HepG2 (cell line): ENCODE results near the gene ZER1. TPM values are rescaled to one million over a fixed set of nuclear protein-coding genes. Genes with fewer than 3 reads are reported as not detected.

Experiments used
- FOXA3 ChIP-seq: IDR thresholded peaks from 2 replicates; pipeline ENCODE4 v1.6.1; 2016; ENCODE audit warnings: missing genetic modification reagents, missing compliant biosample characterization
- HIVEP1 ChIP-seq: sonication (generic); formaldehyde crosslinking; IDR thresholded peaks from 2 replicates; pipeline ENCODE4 v1.4.0; 2020; ENCODE audit warnings: mild to moderate bottlenecking, missing genetic modification reagents
- HNF4G ChIP-seq, 2 experiments: sonication (generic) in 1 of 2; formaldehyde crosslinking in 1 of 2; IDR thresholded peaks; 2 replicates each; pipeline versions ENCODE4 v1.4.0 to v1.6.1; 2011 to 2020; ENCODE audit warnings: borderline replicate concordance in 2 of 2, low read depth in 2 of 2, mild to moderate bottlenecking in 2 of 2, low read length in 1 of 2, missing genetic modification reagents in 1 of 2, moderate library complexity in 1 of 2
- IRX3 ChIP-seq: sonication (generic); formaldehyde crosslinking; IDR thresholded peaks from 2 replicates; pipeline ENCODE4 v1.8.1; 2023; ENCODE audit warnings: mild to moderate bottlenecking, low read depth, missing genetic modification reagents, borderline replicate concordance
- KDM2A ChIP-seq: sonication (generic); formaldehyde crosslinking; IDR thresholded peaks from 2 replicates; pipeline ENCODE4 v1.4.0; 2020; ENCODE audit warnings: low read depth, missing genetic modification reagents, borderline replicate concordance
- KMT2B ChIP-seq: IDR thresholded peaks from 2 replicates; pipeline ENCODE4 v1.6.1; 2016; ENCODE audit warnings: missing genetic modification reagents, missing compliant biosample characterization
- NFE2L1 ChIP-seq: sonication (generic); formaldehyde crosslinking; IDR thresholded peaks from 2 replicates; pipeline ENCODE4 v1.4.0; 2020; ENCODE audit warnings: missing genetic modification reagents, mild to moderate bottlenecking, borderline replicate concordance
- NFE2L2 ChIP-seq: fragments of 150-350 bp; IDR thresholded peaks from 2 replicates; pipeline ENCODE4 v1.6.1; 2014; ENCODE audit warnings: low read length
- PLSCR1 ChIP-seq: sonication (generic); formaldehyde crosslinking; IDR thresholded peaks from 2 replicates; pipeline ENCODE4 v1.5.0; 2020; ENCODE audit warnings: missing genetic modification reagents, mild to moderate bottlenecking, borderline replicate concordance
- POGZ ChIP-seq: sonication (generic); formaldehyde crosslinking; IDR thresholded peaks from 2 replicates; pipeline ENCODE4 v1.4.0; 2020; ENCODE audit warnings: mild to moderate bottlenecking, missing genetic modification reagents
- RARA ChIP-seq: IDR thresholded peaks from 2 replicates; pipeline ENCODE4 v1.6.1; 2016; ENCODE audit warnings: missing genetic modification reagents, missing compliant biosample characterization
- THRA ChIP-seq: sonication (generic); formaldehyde crosslinking; IDR thresholded peaks from 2 replicates; pipeline ENCODE4 v1.4.0; 2020; ENCODE audit warnings: missing genetic modification reagents, borderline replicate concordance
- ZNF205 ChIP-seq: IDR thresholded peaks from 2 replicates; pipeline ENCODE4 v1.6.1; 2018; ENCODE audit warnings: missing biosample characterization, missing genetic modification reagents
- ZNF225 ChIP-seq: sonication (generic); formaldehyde crosslinking; IDR thresholded peaks from 2 replicates; pipeline ENCODE4 v1.4.0; 2020; ENCODE audit warnings: mild to moderate bottlenecking, missing genetic modification reagents
- ZNF652 ChIP-seq: IDR thresholded peaks from 2 replicates; pipeline ENCODE4 v1.6.1; 2016; ENCODE audit warnings: low read depth, borderline replicate concordance
- ZXDC ChIP-seq: sonication (generic); formaldehyde crosslinking; IDR thresholded peaks from 2 replicates; pipeline ENCODE4 v1.5.0; 2020; ENCODE audit warnings: mild to moderate bottlenecking, missing genetic modification reagents
- polyA plus RNA-seq, 8 experiments: library from polyadenylated mRNA; depleted of rRNA in 3 of 8; stranded (reverse) in 7 of 8; unstranded in 1 of 8; fragments of >200 nt; fragmentation: Illumina TruSeq in 4 of 8; extraction: Trizol in 4 of 8; gene quantifications; 2 replicates each; pipeline versions ENCODE4 v1.2.1 to v1.2.3, GENCODE V29; 2011 to 2016; ENCODE audit warnings: low read depth in 4 of 8, missing spikeins in 1 of 8, mixed read lengths in 1 of 8; ENCODE audit not compliant: insufficient read depth in 1 of 8
- total RNA-seq, 5 experiments: library from RNA; depleted of rRNA; stranded (reverse); fragments of >200 nt; fragmentation: Illumina TruSeq; extraction: Trizol; gene quantifications; 2 replicates each; pipeline ENCODE4 v1.2.3, GENCODE V29; 2016; ENCODE audit warnings: low read depth in 1 of 5
- TF ChIP-seq, protein P1 (sequence below): sonication (generic); formaldehyde crosslinking; IDR thresholded peaks from 2 replicates; pipeline ENCODE4 v1.5.0; 2020; ENCODE audit warnings: mild to moderate bottlenecking, missing genetic modification reagents, borderline replicate concordance
- TF ChIP-seq, protein P2 (sequence below): sonication (generic); formaldehyde crosslinking; IDR thresholded peaks from 2 replicates; pipeline ENCODE4 v1.4.0; 2020; ENCODE audit warnings: missing genetic modification reagents, borderline replicate concordance

ZER1 gene
- total and polyA plus RNA-seq, 2 of the 13 experiments (the other 11 are each of a cell fraction or from before 2014, with no cell fraction given): 7.7 to 40.0 TPM

DNA sequence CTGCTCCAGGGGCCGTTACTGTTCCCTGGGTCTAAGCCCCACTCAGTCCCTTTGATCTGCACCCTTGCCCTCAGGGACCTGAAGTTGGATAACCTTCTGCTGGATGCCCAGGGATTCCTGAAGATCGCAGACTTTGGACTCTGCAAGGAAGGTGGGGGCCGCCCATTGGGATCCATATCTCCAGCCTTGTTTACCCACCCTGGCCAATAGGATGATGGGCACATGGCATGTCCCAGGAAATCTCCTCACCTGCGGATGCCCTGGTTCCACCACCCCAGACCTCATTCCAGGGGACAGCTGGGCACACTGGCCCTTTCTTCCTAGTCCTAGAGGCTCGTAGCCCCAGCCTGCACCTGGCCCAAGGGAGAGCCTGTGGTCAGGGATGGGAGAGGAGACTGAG lies 53.3 kb downstream of the ZER1 start (continued):
- TF ChIP-seq, protein P1, sequence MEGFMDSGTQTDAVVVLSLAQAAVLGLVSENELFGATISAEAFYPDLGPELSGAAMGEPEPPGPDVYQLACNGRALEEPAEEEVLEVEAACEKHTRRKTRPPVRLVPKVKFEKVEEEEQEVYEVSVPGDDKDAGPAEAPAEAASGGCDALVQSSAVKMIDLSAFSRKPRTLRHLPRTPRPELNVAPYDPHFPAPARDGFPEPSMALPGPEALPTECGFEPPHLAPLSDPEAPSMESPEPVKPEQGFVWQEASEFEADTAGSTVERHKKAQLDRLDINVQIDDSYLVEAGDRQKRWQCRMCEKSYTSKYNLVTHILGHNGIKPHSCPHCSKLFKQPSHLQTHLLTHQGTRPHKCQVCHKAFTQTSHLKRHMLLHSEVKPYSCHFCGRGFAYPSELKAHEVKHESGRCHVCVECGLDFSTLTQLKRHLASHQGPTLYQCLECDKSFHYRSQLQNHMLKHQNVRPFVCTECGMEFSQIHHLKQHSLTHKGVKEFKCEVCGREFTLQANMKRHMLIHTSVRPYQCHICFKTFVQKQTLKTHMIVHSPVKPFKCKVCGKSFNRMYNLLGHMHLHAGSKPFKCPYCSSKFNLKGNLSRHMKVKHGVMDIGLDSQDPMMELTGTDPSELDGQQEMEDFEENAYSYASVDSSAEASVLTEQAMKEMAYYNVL (CRISPR knock-in tag): no peak
- TF ChIP-seq HNF4G (IDR thresholded peaks at IDR 0.05; ENCODE audit: borderline replicate concordance, low read depth, low read length) (peak; percentile 56; the same call in 1 of the 2 replicates), HNF4G (CRISPR knock-in tag; IDR thresholded peaks at IDR 0.05; ENCODE audit: borderline replicate concordance, low read depth) (no peak), IRX3 (no peak), RARA (CRISPR knock-in tag) (peak; percentile 50; the same call in 1 of the 2 replicates), FOXA3 (CRISPR knock-in tag) (peak; percentile 61), ZNF652 (CRISPR knock-in tag) (no peak), HIVEP1 (no peak), POGZ (CRISPR knock-in tag) (no peak), KDM2A (CRISPR knock-in tag) (0 out of 2 replicates have a peak, but pooled peaks have one; percentile 24), ZNF225 (CRISPR knock-in tag) (no peak), KMT2B (CRISPR knock-in tag) (no peak), NFE2L2 (no peak), ZXDC (CRISPR knock-in tag) (no peak), NFE2L1 (CRISPR knock-in tag) (no peak), PLSCR1 (no peak), ZNF205 (CRISPR knock-in tag) (no peak), THRA (CRISPR knock-in tag) (no peak)
- TF ChIP-seq, protein P2, sequence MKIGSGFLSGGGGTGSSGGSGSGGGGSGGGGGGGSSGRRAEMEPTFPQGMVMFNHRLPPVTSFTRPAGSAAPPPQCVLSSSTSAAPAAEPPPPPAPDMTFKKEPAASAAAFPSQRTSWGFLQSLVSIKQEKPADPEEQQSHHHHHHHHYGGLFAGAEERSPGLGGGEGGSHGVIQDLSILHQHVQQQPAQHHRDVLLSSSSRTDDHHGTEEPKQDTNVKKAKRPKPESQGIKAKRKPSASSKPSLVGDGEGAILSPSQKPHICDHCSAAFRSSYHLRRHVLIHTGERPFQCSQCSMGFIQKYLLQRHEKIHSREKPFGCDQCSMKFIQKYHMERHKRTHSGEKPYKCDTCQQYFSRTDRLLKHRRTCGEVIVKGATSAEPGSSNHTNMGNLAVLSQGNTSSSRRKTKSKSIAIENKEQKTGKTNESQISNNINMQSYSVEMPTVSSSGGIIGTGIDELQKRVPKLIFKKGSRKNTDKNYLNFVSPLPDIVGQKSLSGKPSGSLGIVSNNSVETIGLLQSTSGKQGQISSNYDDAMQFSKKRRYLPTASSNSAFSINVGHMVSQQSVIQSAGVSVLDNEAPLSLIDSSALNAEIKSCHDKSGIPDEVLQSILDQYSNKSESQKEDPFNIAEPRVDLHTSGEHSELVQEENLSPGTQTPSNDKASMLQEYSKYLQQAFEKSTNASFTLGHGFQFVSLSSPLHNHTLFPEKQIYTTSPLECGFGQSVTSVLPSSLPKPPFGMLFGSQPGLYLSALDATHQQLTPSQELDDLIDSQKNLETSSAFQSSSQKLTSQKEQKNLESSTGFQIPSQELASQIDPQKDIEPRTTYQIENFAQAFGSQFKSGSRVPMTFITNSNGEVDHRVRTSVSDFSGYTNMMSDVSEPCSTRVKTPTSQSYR: no peak
